Stimulated activated CD8-positive, alpha-beta memory T cell treated with anti-CD3 and anti-CD28 coated beads, Interleukin-12 subunit alpha, Interleukin-12 subunit beta, amount 100 ng/mL, for 1 hour (primary cell): ENCODE results near the gene FHOD3.
"Not testable (repeated sequence)": the region's sequence is repeated elsewhere in the genome, so short reads cannot be mapped to it uniquely, and the experiment has no call there.

Source experiments
- DNase-seq: peaks from one replicate; pipeline ENCODE4 v3.0.0-alpha.2; 2020; ENCODE audit warnings: low read depth

Gene FHOD3

DNA sequence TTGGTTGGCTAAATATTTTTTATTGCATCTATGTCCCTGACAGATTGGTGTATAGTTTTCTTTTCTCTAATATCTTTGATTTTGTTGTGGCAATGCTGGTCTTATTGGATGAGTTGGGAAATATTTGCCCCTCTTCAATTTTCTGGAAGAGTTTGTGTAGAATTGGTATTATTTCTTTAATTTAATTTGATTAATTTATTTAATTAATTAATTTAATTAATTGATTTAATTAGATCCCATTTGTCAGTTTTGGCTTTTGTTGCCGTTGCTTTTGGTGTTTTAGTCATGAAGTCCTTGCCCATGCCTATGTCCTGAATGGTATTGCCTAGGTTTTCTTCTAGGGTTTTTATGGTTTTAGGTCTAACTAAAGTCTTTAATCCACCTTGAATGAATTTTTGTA, 253.8 kb downstream of the FHOD3 start:
- DNase-seq = not testable (repeated sequence)

GRCh38 chr18:36558234-36558633, 260.7 kb downstream of the FHOD3 start:
- DNase-seq = no peak

DNA sequence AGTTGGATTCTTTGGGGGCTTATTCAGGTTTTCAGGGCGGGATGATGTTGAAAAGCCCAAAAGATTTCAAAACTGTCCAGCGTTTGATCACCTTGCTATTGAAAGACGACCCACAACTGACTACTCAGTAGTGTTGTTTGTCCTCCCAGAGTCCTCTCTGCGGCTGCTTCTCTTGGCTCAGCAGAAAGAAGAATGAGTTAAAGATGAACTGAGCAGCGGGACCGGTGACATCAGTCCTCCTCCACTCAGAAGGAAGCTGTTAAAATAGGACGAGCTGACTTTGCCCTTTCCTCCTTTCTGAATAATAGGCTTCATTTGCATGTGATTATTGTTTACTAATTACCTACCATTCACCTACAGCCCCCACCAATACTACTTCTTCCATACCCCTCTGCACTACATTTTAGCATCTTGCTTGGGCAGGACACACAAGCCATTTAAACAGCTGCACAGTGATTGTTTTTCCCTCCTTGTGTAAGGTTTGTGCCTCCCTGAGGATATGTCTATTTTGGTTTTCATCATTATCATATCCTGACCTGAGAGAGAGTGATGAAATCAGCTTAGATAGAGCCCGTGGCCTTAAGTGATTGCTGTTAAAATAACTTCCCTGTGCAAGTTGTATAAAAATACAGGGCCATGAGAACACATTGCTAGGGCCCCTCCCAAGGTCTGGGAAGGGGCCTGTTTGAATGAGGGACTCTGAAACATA, 261.8 kb downstream of the FHOD3 start:
- no peak for DNase-seq

DNA sequence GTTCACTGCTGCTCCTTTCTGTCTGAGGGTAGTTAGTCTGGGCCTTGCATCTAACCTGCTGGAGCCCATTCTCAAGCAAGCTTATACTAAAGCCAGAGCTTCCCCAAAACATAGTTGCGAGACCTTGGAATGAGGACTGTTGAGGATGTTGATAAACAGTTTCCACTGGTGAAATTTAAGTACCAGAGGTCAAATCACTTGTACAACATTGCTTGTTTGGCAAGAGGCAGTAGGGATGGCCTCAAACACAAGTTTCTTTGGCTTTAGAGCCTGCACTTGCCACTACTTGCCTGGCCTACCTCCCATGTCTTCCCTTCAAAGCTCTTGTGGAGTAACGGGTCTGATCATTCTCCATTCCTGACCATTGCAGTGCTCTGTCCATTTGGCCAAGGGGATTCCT, 262.7 kb downstream of the FHOD3 start:
- DNase-seq = no peak

GRCh38 chr18:36561046-36561445, 263.5 kb downstream of the FHOD3 start:
- no peak for DNase-seq

DNA sequence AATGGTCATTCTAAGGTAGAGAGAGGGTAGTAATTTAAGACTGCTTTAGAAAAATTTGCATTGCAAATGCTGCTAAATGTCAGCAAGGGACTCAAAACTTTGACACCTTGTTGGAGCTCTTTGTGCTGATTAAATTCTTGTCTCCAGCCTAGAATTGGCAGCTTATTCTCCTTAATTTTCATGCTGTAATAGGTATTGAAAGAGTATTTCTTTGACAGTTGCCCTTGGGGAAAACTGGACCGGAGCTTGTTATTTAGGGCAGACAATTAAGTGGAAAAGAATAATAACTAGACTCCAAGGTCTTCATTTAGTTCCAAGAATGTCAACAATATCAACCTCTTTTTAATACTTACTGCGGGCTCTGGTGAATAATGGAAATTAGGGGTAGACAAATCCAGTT, 267.3 kb downstream of the FHOD3 start:
- no peak for DNase-seq

GRCh38 chr18:36567800-36568199, 270.3 kb downstream of the FHOD3 start:
- no peak for DNase-seq

DNA sequence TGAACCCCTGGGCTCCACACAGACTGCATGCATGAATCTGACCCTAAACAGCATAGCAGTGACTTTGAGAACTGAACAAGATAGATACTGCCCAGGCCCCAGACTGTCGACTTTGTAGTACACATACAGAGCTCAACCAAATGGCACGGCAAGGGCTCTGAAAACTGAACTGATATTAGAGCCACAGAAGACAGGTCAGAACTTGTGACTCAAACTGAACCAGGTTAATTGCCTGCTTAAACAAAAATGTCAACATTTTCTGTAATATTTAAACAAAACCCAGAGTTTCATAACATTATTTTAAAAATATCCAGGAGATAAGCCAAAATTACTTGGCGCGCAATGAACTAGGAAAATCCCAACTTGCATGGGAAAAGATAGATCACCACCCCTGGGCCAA, 271.0 kb downstream of the FHOD3 start:
- no peak for DNase-seq

GRCh38 chr18:36572135-36572856, 274.8 kb downstream of the FHOD3 start:
- no peak for DNase-seq

DNA sequence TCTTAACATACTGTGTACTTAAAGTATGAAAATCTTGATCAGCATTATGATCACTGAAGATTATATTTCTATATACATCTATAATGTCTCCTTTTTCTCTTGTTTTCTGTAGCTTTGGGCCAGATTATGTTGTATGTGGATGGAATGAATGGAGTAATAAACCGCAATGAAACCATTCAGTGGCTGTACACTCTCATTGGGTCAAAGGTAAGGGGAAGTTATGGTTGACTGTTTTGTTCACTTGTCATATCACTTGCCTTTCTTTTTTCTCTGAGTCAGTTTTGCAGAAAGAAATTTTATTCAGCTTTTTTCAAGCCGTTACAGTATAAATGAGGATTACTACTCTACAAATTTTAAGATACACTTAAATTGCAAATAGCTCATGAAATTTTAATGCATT, 278.8 kb downstream of the FHOD3 start:
- DNase-seq = no peak

GRCh38 chr18:36578871-36579710, 281.6 kb downstream of the FHOD3 start:
- DNase-seq = no peak

DNA sequence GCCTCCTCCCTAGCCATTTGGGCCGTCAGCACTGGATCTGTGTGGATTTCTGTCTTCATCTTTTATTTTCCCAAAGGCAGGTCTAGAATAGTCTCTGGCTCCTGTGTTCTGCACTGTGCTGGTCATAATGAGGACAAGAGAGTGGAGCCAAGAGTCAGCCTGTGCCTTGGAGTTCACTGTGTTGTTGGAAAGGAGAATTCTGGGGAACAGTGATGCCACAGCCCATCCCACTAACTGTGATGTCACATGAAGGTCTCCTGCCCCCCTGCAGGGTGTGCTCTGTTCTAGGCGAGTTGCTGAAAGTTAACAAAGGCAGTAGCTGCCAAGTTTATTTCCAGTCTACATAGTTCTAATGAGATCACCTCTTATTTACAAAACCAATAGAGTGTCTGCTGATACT, 282.8 kb downstream of the FHOD3 start:
- no peak for DNase-seq

- DNase-seq = no peak
Observed at GRCh38 chr18:36580874-36581750, 283.6 kb downstream of the FHOD3 start.

DNA sequence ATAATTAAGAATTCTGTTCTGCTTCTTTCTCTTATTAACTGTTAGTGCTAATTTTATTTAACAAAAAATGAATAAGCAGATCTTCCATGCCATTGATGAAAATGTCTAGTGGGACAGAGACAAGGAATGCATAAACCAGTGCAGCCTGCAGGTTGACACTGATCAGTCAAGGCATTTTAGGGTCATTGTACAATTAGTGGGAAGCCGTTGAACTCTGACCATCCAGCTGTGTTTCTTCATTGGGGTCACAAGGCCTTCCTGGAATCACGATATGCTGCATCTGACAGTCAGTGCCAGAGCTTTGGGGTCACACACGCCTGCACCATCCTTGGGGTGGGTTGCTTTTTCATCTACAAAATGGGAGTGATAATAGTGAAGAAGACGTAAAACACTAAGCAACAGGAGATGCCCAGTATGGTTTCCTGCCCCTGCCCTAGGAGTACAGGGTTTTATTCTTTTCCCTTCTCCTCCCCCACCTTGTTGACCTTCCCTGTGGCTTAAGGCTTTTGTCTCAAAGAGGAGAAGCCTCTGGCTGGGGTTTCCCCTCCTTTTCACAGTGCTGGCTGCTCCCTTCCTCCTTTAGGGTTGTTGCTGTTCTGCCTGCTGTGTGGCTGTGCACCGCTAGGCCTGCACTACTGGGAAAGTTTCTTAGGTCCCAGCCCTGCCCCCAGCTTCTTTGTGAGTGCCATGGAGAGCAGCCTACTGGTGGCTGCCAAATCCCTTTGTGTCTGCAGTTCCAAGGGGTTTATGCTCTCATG, 285.7 kb downstream of the FHOD3 start:
- DNase-seq = no peak

DNA sequence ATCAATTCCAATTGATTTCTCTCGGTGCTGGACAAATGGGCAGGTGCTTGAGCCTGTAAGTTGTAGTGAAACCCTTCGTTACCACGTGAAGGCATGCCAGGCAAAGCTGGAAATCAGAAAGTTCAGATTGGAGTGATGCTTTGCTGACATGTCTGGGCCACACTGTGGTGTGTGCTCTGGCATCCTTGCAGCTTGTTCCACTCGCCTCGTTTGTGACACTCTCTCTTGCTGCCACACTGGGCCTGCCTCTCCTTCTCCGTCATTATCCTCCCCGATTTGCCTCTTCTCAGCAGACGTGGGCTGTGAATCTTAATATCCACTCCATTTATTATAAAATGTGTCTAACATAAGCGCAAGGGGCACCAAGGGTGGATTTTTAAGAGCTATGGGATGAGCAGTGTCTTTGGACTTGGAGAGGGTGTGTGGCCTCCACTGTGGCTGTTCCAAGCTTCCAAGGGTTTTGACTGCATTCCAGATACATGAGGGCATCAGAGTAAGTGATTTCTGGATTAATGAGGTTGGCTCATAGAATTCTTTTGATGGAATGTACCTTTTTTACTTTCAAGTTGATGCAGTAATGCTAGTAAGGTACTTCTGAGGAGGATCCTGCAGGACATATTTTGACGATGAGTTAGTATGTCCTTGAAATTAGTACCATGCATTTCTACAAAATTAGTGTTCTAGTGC, 292.5 kb downstream of the FHOD3 start:
- no peak for DNase-seq

DNA sequence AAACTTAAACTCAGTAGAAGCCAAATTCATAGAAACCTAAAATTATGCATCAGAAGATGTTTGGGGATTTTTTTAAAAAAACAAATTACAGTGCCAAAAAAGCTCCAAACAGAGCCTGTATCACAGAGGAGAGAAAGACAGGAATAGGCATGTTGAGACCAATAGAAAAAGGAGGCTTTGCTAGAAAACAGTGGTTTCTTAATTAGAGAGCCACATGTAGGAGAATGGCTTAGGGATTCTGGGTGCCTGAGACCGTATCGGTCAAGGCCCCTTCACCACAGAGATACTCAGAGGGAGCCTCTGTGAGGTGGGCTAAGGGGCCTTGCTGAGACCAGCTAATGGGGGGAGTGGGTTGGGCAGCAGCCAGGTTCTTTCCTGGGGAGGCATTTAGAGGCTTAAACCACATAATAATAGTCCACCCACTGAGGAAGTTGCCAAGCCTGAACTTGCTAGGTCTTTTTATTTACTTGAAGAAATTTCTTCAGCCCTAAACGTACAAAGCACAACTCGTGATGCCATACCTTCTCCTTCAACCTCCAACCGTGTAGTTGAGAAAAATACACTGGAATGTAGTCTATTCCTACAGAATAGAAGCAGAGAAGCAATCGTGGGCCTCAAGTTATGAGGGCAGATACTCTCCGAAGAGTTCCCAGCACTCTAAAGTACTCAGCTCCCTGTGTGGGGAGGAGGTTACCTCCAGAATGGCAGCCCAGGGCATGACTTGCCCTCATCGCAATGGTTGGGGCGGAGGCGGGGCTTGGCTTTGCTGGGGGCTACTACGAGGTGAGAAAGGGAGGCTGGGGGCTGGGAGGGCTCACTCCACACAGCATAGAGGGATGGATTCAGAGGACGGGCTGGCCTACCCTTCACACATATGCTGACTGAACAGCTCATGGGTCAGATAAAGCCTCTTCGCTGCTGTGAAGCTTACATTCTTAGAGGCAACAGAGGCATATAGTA, 293.4 kb downstream of the FHOD3 start:
- DNase-seq = no peak

GRCh38 chr18:36592282-36592681, 294.8 kb downstream of the FHOD3 start:
- no peak for DNase-seq

DNA sequence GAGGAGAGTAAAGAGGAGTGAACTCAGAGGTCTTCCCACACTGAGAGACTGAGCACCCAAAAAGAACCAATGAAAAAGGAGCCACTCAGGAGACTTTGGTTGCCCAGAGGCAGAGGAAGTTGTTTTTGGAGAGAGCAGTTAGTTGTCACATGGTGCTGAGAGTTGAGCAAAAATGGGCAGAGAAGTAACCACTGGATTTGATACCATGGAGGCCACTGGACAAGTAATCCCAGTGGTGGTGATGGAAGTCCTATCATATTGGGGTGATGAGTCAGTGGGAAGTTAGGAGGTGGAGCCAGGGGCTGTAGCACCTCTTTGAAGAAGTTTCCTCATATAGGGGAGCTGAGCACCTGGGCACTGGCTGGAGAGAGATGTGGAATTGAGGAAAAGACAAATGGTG, 295.5 kb downstream of the FHOD3 start:
- DNase-seq = no peak

DNA sequence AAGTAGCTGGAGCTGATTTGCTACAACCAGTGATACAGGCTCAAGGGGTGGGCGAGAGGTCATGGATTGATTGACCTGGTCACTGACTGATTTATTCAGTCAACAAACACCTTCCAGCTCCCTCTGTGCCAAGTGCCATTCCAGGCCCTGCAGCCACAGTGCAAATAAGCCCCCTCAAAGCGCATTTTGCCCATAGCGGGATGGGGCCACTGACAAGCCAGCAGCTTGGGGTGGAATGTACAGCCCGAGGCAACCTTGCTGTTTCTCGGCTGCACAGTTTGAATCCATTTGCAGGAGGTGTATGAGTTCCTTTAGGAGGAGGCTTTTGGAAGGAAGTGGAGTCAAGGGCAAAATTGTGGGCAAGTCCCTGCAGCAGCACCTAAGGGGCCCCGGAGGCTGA, 296.1 kb downstream of the FHOD3 start:
- DNase-seq = no peak
